ES-I3 (cell line): ENCODE data around the gene WBP1L.

ENCODE experiments used
- H3K36me3 ChIP-seq: 2 replicates; pipeline ENCODE4 v1.6.1; 2013; ENCODE audit warnings: mild to moderate bottlenecking, low read length, control low read depth, moderate library complexity; ENCODE audit not compliant: insufficient read depth
- H3K4me1 ChIP-seq: 2 replicates; pipeline ENCODE4 v1.6.1; 2013; ENCODE audit warnings: mild to moderate bottlenecking, control low read depth, low read length; ENCODE audit not compliant: insufficient read depth
- H3K9ac ChIP-seq: 2 replicates; pipeline ENCODE4 v1.6.1; 2013; ENCODE audit warnings: low read depth, mild to moderate bottlenecking, low read length, moderate library complexity
- H3K9me3 ChIP-seq: 2 replicates; pipeline ENCODE4 v1.6.1; 2013; ENCODE audit warnings: mild to moderate bottlenecking, low read length, moderate library complexity; ENCODE audit not compliant: control insufficient read depth, insufficient read depth

The WBP1L gene

GRCh38 chr10:102856758-102857424, 113.1 kb downstream of the WBP1L start:
- peaks cover 18% of the 10 kb centered on the region for H3K4me1 ChIP-seq
- no peaks in the 10 kb centered on the region for H3K9me3 ChIP-seq
- no peaks in the 10 kb centered on the region for H3K36me3 ChIP-seq
- H3K9ac ChIP-seq: no peak overlapping the region

DNA sequence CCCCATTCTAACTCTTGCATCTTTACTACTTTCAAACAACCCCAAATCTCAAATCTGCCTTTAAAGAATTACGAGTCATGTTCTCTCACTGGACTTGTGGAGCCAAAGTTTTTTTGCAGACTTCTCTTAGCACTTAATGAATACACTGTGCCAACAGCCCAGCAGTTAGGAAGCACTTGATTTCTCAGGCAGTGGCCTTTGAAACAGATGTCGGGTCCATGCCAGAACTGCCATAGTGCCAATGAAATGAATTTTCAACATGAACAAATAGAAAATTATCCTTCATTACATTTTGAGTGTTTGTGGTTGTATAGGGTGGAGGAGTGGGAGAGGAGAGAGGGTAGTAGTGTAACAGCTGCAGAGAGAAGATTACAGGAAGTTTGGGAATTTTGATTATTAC, 116.2 kb downstream of the WBP1L start:
- no peaks in the 10 kb centered on the region for H3K36me3 ChIP-seq
- H3K9ac ChIP-seq: no peak overlapping the region
- H3K4me1 ChIP-seq: peaks cover 18% of the 10 kb centered on the region
- no peaks in the 10 kb centered on the region for H3K9me3 ChIP-seq

DNA sequence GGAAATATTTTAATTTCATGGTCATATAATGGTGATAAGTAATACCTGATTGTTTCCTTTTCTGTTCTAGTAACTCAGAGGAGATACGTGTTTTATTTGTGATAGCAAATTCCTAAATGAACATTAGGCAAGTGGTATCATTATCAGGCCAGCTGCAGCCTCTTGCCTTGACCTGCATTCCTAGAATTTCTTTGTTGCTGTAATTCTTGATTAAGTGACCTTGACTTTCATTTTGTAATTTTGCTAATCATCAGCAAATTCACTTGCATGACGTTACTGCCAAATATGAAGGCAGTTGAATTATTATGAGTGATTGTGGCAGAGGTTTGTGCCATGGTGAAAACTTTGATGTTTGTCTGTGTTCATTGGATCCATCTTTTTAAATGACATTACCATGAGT, 119.9 kb downstream of the WBP1L start:
- Histone ChIP-seq H3K36me3 (no peaks in the 10 kb centered on the region), H3K4me1 (no peaks in the 10 kb centered on the region), H3K9ac (no peak overlapping the region), H3K9me3 (no peaks in the 10 kb centered on the region)

- Histone ChIP-seq H3K9ac (no peak overlapping the region), H3K36me3 (no peaks in the 10 kb centered on the region), H3K4me1 (no peaks in the 10 kb centered on the region)
Measured at GRCh38 chr10:102865620-102866019, 121.9 kb downstream of the WBP1L start.

More at GRCh38 chr10:102865620-102866019, 121.9 kb downstream of the WBP1L start:
- H3K9me3 ChIP-seq: no peaks in the 10 kb centered on the region
